NCI-H69 (cell line): ENCODE measurements around the gene NLRC5.
"Not testable (repeated sequence)": the region's sequence is repeated elsewhere in the genome, so short reads cannot be mapped to it uniquely, and the experiment has no call there.

ENCODE experiments used
- DNase-seq: peaks from one replicate; lab custom pipeline; 2025; lab: John Stamatoyannopoulos, UW

NLRC5 gene

DNA sequence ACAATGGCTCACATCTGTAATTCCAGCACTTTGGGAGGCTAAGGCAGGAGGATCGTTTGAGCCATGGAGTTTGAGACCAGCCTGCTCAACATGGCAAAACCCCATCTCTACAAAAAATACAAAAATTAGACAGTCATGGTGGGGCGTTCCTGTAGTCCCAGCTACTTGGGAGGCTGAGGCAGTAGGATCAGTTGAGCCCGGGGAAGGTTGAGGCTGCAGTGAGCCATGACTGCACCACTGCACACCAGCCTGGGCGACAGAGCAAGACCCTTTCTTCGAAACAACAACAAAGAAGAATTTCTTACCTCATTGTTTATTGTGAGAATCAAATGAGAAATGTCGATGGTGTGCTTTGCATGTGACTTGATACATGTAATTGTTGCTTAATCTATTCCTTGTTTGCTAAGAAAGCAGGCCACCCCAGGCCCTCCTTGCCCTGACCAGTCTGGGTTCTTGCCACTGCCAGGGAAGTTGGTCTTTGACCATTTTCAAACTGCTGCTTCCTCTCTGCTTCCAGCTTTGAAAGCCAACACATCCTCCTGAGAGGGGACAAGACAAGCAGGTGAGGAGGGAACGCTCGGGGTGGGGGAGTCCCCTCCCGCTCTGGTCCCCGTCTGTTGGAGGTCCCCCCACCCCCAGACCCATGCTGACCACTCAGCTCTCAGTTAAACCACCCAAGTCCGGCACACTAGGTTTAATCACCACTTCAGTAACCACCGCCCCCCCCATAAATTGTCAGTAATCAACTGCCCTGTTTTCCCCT lies 55.8 kb downstream of the NLRC5 start:
- DNase-seq: no peak

DNA sequence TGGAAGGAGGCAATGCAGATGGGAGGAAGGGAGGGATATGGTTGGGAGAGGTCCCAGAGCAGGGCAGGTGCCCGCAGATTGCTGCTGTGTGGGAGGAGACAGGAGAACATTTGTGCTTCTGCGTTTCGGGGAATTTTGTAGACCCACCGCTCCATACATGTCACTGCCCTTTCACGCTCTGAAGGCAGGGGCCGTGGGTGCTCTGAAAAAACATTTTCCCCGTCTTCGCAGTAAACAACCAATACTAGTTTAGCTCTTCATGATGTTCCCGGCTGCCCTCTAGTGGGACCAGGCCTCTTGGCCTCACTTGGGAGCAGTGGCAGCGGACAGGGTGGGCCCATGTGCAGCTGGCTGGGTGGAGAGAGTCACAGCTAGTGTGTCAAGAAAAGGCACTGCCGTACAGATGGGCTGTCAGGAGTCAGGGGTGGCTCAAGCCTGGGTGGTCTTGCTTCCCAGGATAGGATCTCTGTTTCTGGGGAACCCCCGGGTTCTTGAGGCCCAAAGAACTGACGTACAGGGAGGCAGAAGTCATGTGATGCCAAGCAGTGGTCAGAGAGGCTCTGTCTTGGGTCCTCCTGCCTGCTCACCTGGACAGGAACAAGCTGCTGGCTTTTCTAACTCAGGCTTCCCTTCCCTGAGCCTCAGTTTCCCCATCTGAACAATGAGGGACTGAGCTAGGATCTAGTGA lies 56.5 kb downstream of the NLRC5 start:
- DNase-seq: peak; percentile 39

DNA sequence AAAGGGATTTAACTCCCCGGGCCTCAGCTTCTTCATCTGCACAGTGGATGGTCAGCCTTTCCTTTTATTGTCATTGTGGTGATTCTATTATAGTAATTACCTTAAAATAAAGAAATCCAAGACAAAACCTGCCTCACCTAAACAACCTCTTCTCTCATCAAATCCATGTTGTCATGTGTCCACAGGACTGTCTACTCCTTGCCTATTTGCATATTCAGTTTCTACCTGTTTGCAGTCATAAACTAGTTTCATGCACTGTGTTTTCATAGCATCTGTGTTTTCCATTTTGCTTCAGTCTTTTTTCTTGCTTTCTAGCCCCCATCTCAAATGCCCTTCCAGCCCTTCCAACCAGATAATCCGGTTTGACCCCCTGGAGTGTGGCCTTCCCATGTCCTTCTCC lies 58.7 kb downstream of the NLRC5 start:
- DNase-seq: no peak

DNA sequence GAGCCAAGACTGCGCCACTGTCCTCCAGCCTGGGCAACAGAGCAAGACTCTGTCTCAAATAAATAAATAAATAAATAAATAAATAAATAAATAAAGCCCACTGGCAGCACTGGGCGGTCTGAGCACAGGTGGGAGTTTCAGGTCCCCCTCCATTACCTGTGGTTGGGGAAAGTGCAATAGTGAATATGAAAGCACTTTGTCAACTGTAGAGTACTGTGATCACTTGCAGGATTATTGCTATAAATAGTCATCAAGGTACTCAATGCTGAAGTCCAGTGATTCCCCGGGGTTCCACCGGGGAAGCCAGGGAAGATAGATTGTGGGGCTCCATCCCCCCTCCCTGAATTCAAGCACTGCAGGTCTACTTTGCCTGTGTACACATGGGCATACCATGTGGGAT lies 60.3 kb downstream of the NLRC5 start:
- DNase-seq: no peak

DNA sequence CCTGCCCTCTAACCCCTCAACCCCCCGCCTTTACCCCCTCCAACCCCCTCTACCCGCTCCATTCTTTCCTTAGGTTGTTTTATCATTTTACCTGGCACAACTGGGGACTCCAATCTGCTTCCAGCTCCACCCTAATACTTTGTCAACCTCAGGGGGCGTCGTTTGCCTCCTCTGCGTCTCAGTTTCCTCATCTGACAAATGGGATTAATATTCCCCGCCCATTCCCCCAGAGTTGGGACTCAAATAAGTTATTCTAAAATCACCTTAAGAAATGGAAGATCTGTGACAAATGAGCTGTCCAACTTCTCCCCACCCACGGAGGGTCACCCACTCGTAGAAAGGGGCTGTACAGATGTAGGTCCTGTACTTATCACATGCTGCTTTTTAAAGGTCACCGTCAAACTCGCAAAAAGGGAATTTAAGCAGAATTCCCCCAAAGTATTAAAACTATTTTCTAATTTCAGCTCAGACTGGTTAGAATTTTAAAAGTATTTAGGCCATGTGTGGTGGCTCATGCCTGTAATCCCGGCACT lies 62.4 kb downstream of the NLRC5 start:
- DNase-seq: no peak

DNA sequence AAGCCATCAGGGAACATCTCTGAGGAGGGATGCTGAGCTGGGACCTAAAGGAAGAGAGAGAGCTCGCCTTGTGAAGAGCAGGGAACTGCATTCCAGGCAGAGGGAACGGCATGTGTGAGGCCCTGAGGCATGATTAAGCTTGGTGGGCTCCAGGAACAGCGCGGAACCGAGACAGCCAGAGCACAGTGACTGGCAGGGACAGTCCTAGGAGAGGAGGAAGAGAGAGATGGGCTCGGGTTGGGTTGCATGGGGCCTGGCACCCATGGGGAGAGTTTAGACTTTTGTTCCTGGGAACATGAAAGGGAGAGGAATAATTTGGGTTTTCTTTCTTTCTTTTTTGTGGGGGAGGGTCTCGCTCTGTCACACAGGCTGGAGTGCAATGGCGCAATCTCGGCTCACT lies 63.8 kb downstream of the NLRC5 start:
- no peak for DNase-seq

DNA sequence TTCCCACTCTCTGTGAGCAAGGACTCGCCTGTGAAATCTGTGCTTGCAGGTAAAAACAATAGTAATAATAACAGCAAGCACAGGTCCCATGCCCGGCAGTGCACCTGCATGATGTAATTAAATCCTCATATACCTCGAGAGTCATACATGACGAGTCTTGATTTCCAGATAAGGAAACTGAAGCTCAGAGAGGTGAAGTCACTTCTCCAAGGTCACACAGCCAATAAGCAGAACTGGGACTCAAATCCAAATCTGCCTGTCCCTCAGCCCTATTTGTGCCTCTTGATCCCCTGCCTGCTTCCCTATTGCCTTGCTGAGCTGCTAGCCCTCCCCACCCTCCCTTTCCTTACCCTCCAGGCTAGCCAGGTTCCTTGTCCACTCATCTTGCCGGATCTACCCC lies 65.0 kb downstream of the NLRC5 start:
- DNase-seq: no peak

DNA sequence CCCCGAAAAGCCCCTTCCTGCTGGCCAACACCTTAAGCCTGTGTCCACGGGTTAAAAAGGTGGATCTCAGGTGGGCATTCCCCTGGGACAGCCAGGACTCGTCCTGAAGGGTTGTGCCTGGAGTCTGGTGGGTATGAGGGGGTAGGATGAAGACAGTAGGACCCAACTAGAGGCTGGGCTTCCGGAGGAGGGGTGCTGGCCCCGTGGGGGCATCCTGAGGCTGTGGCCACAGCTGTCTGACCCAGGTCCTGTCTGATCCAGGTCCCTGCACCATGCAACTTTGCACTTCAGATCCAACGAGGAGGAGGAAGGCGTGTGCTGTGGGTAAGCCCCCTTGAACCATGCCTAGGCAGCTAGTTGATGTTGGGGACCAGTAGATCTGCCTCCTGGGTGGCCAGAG lies 65.4 kb downstream of the NLRC5 start:
- DNase-seq: no peak

DNA sequence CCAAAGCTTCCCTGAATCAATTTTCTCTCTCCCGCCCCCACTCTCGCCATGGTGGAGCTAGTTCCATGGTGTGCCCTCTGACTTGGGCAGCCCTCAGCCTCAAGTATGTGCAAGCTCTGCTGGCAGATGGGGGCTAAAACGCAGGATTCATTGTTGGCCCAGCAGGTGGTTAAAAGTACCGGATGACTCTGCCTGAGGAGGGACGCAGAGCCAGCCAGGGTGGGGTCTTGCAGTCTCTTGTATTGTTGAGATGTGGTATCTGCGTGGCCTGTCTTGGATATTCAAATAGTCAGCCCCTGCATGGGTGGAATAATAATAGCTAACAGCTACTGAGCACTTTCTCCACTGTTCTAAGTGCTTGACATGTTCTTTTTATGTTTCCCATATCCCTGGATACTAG lies 66.3 kb downstream of the NLRC5 start:
- DNase-seq: no peak

DNA sequence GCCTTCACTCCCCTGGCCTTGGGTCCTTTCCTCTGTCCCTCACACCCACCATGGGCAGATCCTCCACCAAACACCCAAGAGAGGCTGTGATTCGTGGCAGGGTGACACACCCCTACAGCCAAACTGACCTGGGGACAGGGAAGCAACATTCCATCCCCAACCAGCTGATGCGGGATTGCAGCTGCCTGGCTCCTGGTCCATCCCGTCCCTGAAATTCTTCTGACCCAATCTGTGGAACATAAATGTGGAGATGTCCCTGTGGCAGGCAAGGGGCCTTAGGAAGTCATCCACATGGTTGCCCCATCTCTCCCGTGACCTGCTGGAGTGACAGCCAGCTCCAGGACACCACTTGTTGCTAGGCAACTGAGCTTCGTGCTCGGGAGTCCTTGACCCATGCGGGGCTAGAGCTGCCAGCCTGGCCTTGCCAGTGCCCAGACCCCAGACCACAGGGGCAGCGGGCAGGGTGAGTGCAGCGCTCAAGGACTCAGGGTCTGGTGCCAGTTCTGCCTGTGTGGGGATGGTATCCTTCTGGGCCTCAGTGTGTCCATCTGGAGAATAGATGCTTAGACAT lies 69.0 kb downstream of the NLRC5 start:
- no peak for DNase-seq

DNA sequence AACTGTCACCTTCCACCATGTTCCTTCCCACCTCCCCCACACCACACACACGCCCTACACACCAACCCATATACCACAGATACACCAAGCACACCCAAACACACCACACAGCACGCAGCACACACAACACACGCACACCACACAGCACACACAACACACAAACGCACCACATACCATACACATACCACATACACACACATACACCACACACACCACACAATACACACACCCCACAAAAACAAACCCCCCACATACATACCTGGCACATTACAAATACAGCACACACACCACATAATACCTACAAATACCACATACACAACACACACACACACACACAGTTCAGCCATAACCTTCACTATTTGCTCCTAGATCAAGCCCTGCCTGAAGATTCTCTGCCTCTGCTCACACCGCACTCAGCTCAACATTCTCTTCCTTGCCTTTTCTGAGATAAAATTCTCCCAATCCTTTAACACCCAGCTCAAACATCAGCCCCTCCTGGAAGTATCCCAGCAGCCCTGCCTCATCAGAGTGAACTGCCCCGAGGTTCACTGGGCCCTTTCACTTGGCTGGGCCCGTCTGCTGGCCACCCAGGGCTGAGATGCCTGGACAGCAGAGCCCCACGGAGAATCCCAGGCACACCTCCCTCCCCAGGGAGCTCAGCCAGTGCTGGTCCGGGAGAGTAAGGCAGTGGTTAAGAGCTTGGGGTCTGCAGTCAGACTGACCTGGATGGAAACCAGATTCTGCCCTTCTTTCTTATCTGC lies 71.1 kb downstream of the NLRC5 start:
- no peak for DNase-seq

DNA sequence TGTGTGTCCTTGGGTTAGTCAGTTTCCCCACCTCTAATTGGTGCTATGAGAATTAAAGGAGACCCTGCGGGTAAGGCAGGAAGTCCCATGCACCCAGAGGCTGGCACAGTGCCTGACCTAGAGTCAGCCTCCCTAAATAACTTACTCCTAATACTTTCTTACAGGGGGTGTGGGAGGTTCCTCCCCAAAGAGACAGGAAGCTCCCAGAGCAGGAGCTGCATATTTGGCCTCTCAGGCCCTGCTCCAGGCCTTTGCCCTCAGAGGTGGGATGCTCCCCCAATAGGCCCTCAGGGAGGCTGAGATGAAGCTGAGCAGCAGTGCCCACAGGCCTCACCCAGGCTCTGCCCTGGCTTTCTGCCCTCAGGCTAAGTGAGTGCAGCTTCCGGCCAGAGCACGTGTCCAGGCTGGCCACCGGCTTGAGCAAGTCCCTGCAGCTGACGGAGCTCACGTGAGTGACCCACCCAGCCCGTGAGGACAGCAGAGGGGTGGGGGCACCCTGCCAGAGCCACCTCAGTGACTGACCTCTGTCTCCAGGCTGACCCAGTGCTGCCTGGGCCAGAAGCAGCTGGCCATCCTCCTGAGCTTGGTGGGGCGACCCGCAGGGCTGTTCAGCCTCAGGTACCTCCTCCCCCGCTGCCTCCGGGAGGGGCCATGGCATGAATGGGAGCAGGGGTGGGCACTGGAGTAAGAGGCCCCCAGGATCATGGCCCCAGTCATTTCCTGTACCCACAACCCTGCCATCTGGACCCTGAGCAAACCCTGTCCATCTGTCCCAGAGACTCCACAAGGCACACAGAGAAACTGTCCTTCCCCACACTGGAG lies 71.9 kb downstream of the NLRC5 start:
- DNase-seq: peak; percentile 48

DNA sequence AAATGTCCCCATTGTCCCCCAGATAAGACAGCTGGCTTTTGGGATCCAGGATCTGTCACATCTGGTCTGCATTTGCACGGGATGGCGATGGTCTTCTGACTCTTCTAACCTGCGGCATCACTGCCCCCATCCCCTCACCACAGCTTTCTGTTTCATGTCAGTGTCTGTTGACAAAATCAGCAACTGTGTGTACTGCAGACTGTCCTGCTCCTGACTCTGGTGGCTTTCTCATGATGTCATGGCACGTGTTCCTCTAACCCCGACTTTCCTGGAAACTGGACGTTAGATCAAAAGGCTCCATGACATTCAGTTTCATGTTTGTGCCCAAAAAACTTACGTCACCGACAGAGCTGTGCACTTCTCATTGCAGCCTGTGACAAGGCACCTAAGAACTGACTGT lies 73.0 kb downstream of the NLRC5 start:
- DNase-seq: no peak

DNA sequence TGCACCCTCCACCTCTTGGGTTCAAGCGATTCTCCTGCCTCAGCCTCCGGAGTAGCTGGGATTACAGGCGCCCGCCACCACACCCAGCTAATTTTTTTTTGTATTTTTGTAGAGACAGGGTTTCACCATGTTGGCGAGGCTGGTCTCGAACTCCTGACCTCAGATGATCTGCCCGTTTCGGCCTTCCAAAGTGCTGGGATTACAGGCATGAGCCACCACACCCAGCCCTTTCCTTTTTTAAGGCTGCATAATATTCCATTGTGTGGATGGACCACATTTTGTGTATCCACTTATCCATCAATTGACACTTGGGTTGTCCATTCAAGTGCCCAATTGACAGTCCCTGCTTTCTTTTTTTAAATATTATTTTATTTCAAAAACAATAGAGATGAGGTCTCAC lies 73.8 kb downstream of the NLRC5 start:
- DNase-seq: not testable (repeated sequence)

DNA sequence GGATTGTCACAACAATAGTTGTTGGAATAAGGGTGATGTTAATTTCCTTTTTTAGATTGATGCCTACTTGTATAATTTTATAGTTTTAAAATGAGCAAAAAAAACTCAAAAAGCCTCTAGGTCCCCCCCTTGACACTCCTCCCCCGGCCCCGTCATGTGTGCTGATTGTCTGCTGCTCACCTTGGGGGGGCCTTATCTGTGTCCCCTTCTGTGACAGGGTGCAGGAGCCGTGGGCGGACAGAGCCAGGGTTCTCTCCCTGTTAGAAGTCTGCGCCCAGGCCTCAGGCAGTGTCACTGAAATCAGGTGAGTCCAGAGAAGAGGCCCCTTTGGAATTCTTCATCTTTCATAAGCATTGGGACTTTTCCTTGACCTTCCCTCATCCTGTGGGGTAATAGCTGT lies 75.6 kb downstream of the NLRC5 start:
- no peak for DNase-seq

DNA sequence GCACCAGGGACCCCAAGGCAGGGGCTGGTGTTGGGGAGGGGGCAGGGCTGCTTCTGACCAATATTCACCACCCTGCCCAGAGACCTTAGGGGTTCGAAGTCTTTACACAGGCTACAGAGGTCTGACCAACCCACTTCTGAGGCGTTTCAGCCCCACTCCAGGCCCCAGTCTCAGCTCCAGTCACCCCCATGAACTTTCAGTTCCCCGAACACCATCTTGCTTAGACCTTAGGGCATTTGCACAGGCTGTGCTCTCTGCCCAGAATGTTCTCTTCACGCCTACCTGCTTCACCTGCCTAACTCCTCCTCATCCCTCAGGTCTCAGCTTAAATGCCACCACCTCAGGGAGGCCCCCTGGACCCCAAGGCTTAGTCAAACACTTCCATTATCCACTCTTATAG lies 77.3 kb downstream of the NLRC5 start:
- DNase-seq: no peak

DNA sequence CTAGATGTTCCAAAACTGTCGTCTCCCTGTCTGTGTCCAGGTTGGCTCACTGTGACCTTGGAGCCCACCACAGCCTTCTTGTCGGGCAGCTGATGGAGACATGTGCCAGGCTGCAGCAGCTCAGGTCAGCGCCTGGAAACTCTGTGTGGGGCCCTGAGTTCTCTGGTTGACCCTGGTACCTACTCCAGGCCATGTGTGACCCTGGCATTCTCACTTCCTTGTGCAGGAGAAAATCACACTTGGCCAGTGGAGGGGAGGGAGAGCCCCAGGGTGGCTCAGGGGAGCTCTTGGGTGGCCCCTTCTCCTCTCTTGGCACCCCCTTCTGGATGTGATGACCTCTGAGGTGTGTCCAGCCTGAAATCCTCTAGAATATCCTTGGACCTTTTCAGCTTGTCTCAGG lies 78.0 kb downstream of the NLRC5 start:
- no peak for DNase-seq

DNA sequence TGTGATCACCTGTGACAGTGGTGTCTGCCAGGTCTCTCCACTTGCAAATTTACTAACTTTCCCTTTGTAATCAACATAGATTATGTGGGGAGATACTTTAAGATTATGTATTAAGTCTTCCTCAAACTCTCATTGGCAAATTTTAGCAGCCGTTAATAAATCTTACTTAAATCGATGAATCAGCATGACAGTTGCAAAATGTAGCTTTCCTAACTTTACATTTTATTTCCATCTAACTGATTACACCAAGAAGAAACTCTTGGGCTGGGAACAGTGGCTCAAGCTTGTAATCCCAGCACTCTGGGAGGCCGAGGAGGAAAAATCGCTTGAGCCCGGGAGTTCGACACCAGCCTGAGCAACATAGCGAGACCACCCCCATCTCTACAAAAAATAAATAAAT lies 79.7 kb downstream of the NLRC5 start:
- DNase-seq: no peak

DNA sequence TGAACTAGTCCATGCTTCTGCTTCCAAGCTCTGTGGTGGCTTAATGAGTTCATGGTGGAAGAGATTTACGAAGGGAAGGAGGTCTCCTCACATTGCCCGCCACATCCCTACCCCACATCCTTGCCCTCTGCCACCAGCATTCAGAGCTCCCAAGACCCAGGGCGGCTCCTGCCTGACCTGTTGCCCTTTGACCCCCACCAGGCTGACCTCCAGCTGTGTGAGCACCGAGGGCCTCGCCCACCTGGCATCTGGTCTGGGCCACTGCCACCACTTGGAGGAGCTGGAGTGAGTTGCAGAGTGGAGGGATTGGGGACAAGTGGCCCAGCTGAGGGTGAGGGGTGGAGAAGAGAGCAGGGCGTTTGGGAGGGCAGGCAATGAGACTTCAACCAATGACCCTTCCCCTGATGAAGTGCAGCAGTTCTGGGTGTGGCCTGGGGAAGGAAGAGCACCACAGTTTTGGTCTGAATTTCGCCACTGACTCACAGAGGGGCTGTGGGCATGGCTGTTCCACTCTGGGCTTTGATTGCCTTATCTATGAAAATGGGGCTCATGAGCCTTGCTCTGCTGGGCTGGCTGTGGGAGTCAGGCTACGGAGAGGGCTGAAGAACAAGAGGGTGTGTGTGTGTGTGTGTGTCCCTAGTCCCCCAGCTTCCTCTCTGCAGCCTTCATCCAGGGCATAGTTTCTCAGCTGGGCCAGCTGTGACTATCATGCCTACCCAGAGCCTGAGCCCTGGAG lies 80.4 kb downstream of the NLRC5 start:
- no peak for DNase-seq

DNA sequence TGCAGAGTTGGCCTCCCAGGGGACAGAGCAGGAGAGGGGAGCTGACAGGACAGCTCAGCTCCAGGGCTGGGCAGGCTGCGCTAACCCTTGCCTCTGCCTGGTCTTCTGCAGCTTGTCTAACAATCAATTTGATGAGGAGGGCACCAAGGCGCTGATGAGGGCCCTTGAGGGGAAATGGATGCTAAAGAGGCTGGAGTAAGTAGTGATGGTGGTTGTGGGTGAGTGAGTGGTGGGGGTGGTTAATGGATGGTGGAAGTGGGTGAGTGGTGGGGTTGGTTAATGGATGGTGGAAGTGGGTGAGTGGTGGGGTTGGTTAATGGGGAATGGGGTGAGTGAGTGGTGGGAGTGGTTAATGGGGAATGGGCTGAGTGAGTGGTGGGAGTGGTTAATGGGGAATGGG lies 81.1 kb downstream of the NLRC5 start:
- DNase-seq: no peak
